ENCODE data around the gene SEMA3F. TPM values are rescaled to one million over a fixed set of nuclear protein-coding genes. Genes with fewer than 3 reads are reported as not detected.

The SEMA3F gene
- total and polyA plus RNA-seq, 4 donors = 0.60 to 4.8 (median 2.1) TPM

GRCh38 chr3:50194903-50195500 is 39.9 kb downstream of the SEMA3F start:
- no peaks in the 10 kb centered on the region for H3K36me3 ChIP-seq (ENCODE audit: control insufficient read depth in 4 of 4, insufficient read depth in 3 of 4, low read depth in 1 of 4, low read length in 3 of 4)
- peak; percentile 71 for DNase-seq (ENCODE audit: low spot score)
- H3K4me1 ChIP-seq (ENCODE audit: control insufficient read depth in 4 of 4, insufficient read depth in 4 of 4, low read length in 3 of 4) = peaks cover 13 to 55% (median 37%) of the 10 kb centered on the region in 4 donors
- TF ChIP-seq HNF4G (IDR thresholded peaks at IDR 0.05) (no peak), REST (IDR thresholded peaks at IDR 0.05) (peak; percentile 25), YY1 (IDR thresholded peaks at IDR 0.05) (peak; percentile 10)
- H3K4me3 ChIP-seq (ENCODE audit: low read depth in 1 of 3, low read length in 3 of 3) = peak overlapping the region in 2 of 3 donors; percentile 47 to 59
- WGBS = 31% methylated on average over 14 of the region's 14 CpGs
- peak overlapping the region; percentile 73 to 75 for H3K9ac ChIP-seq (ENCODE audit: low read depth in 1 of 2, low read length in 2 of 2)
- peak overlapping the region; percentile 97 to 99 for H3K27ac ChIP-seq (ENCODE audit: low read depth in 1 of 2, low read length in 2 of 2)
- H3K9me3 ChIP-seq (ENCODE audit: control insufficient read depth in 4 of 4, low read length in 3 of 4) = no peaks in the 10 kb centered on the region
- H3K27me3 ChIP-seq (ENCODE audit: control insufficient read depth in 4 of 4, insufficient read depth in 4 of 4, low read length in 3 of 4) = no peaks in the 10 kb centered on the region

- Histone ChIP-seq H3K27ac (ENCODE audit: low read depth in 1 of 2, low read length in 2 of 2) (peak overlapping the region; percentile 97 to 99), H3K4me1 (ENCODE audit: control insufficient read depth in 4 of 4, insufficient read depth in 4 of 4, low read length in 3 of 4) (peaks cover 13 to 55% (median 37%) of the 10 kb centered on the region in 4 donors), H3K4me3 (ENCODE audit: low read depth in 1 of 3, low read length in 3 of 3) (peak overlapping the region in 2 of 3 donors; percentile 45 to 47), H3K9me3 (ENCODE audit: control insufficient read depth in 4 of 4, low read length in 3 of 4) (no peaks in the 10 kb centered on the region), H3K36me3 (ENCODE audit: control insufficient read depth in 4 of 4, insufficient read depth in 3 of 4, low read depth in 1 of 4, low read length in 3 of 4) (no peaks in the 10 kb centered on the region), H3K27me3 (ENCODE audit: control insufficient read depth in 4 of 4, insufficient read depth in 4 of 4, low read length in 3 of 4) (no peaks in the 10 kb centered on the region), H3K9ac (ENCODE audit: low read depth in 1 of 2, low read length in 2 of 2) (peak overlapping the region; percentile 73 to 75)
- WGBS = 30% methylated on average over 4 of the region's 4 CpGs
- DNase-seq (ENCODE audit: low spot score) = peak; percentile 63
- TF ChIP-seq REST (IDR thresholded peaks at IDR 0.05) (peak; percentile 72), YY1 (IDR thresholded peaks at IDR 0.05) (peak; percentile 80), ATF3 (IDR thresholded peaks at IDR 0.05) (peak; percentile 1), HNF4A (conservative IDR thresholded peaks at IDR 0.05) (peak; percentile 96 to 97), EGR1 (IDR thresholded peaks at IDR 0.05; ENCODE audit: low read depth in 2 of 2) (peak; percentile 93 to 94), NR2F2 (IDR thresholded peaks at IDR 0.05) (no peak), RAD21 (IDR thresholded peaks at IDR 0.05) (peak; percentile 23 to 49), CTCF (IDR thresholded peaks at IDR 0.05; ENCODE audit: low read depth, low read length, missing input control) (no peak), RXRA (IDR thresholded peaks at IDR 0.05) (peak; percentile 94 to 97), HNF4G (IDR thresholded peaks at IDR 0.05) (peak; percentile 90), SP1 (IDR thresholded peaks at IDR 0.05) (peak; percentile 100), TAF1 (conservative IDR thresholded peaks at IDR 0.05) (no peak), JUND (IDR thresholded peaks at IDR 0.05) (no peak), FOXA1 (IDR thresholded peaks at IDR 0.05) (peak; percentile 41), FOXA2 (IDR thresholded peaks at IDR 0.05) (no peak), GABPA (IDR thresholded peaks at IDR 0.05 in 1 of 2, conservative IDR thresholded peaks at IDR 0.05 in 1 of 2) (no peak), MAX (IDR thresholded peaks at IDR 0.05) (peak; percentile 79), ZBTB33 (IDR thresholded peaks at IDR 0.05) (no peak)
These were observed 40.6 kb downstream of the SEMA3F start for GRCh38 chr3:50195501-50196252.

Data from liver (tissue), 9 donors.